K562 (cell line): ENCODE results near the gene PEPD. TPM values are rescaled to one million over a fixed set of nuclear protein-coding genes. Genes with fewer than 3 reads are reported as not detected.

Experiments used
- ATAC-seq: fragments of 200-7000 bp; cut with Tn5 transposase; 3 replicates; pipeline ENCODE4 v1.9.1; 2020; ENCODE audit warnings: moderate library complexity
- BruUV-seq: library from RNA; stranded (reverse); fragments of 400-500 nt; replicated peaks from 2 replicates; lab custom pipeline; 2021; lab: Mats Ljungman, UMichigan
- CTCF ChIA-PET: fragments of 300-600 bp; formaldehyde crosslinking; extraction: SDS; loops from one replicate; lab custom pipeline; 2021; ENCODE audit warnings: low intra/inter-chr PET ratio; lab: Yijun Ruan, JAX
- POLR2A ChIA-PET: fragments of 300-600, 350-650 bp; sonication (Branson Sonifier 250); formaldehyde crosslinking; extraction: SDS; loops from one replicate; lab custom pipeline; 2021; ENCODE audit warnings: antibody characterized with exemption, inconsistent platforms; lab: Yijun Ruan, JAX
- DNase-seq, 4 experiments: peaks; one replicate each; pipeline versions ENCODE4 v3.0.0 to v3.0.0-alpha.2; 2011 to 2018; ENCODE audit warnings: low spot score in 3 of 4, mixed read lengths in 3 of 4; ENCODE audit errors: extremely low read depth in 1 of 4
- FAIRE-seq: peaks from 2 replicates; lab custom pipeline; 2011; peaks lifted over from hg19 to GRCh38; lab: Jason Lieb, UNC
- H2AFZ ChIP-seq: 2 replicates; pipeline ENCODE4 v1.6.0; 2011; ENCODE audit warnings: low read depth, low read length, control low read depth, inconsistent platforms
- H3K27ac ChIP-seq: fragments of 200-600 bp; 3 replicates; pipeline ENCODE4 v1.8.0; 2011; ENCODE audit warnings: low read depth, mild to moderate bottlenecking, control low read depth, inconsistent platforms, low read length, moderate library complexity, mixed read lengths; ENCODE audit errors: extremely low read depth
- H3K27me3 ChIP-seq, 2 experiments: fragments of 300-600 bp in 1 of 2; 2 replicates in 1 of 2; 3 replicates in 1 of 2; pipeline versions ENCODE4 v1.6.0 to v1.8.0; 2011; ENCODE audit warnings: inconsistent platforms in 2 of 2, low read length in 2 of 2, mild to moderate bottlenecking in 1 of 2, mixed read lengths in 1 of 2, moderate library complexity in 1 of 2; ENCODE audit not compliant: control insufficient read depth in 2 of 2, insufficient read depth in 2 of 2
- H3K36me3 ChIP-seq: fragments of 300-600 bp; 3 replicates; pipeline ENCODE4 v1.8.0; 2011; ENCODE audit warnings: mild to moderate bottlenecking, low read length, inconsistent platforms; ENCODE audit not compliant: control insufficient read depth, insufficient read depth
- H3K4me1 ChIP-seq, 2 experiments: fragments of 200-600 bp in 1 of 2; replicated peaks in 1 of 2; 2 replicates in 1 of 2; 3 replicates in 1 of 2; pipeline versions ENCODE4 v1.5.1 to v1.8.0; 2011; ENCODE audit warnings: inconsistent platforms in 2 of 2, low read length in 2 of 2, mild to moderate bottlenecking in 1 of 2, mixed read lengths in 1 of 2, moderate library complexity in 1 of 2; ENCODE audit not compliant: control insufficient read depth in 2 of 2, insufficient read depth in 2 of 2
- H3K4me2 ChIP-seq: 2 replicates; pipeline ENCODE4 v1.6.1; 2011; ENCODE audit warnings: low read length, control low read depth, inconsistent platforms, mixed read lengths; ENCODE audit not compliant: insufficient read depth
- H3K4me3 ChIP-seq: fragments of 200-600 bp; sonication (generic), shearing (Covaris generic); 2 replicates; pipeline ENCODE4 v1.5.1; 2016; ENCODE audit warnings: control low read depth, inconsistent platforms
- H3K79me2 ChIP-seq: fragments of 200-600 bp; 3 replicates; pipeline ENCODE4 v1.8.0; 2011; ENCODE audit warnings: low read length, inconsistent platforms; ENCODE audit not compliant: control insufficient read depth, insufficient read depth
- H3K9ac ChIP-seq, 2 experiments: 2 replicates each; pipeline versions ENCODE4 v1.6.0 to v1.6.1; 2011; ENCODE audit warnings: low read depth in 2 of 2, low read length in 2 of 2, control low read depth in 1 of 2, inconsistent platforms in 1 of 2, mild to moderate bottlenecking in 1 of 2, mixed read lengths in 1 of 2; ENCODE audit not compliant: insufficient read depth in 1 of 2
- H3K9me1 ChIP-seq: one replicate; pipeline ENCODE4 v1.6.0; 2011; ENCODE audit warnings: inconsistent platforms, mild to moderate bottlenecking, low read length, moderate library complexity; ENCODE audit not compliant: control insufficient read depth, insufficient read depth
- H3K9me3 ChIP-seq: replicated peaks from 2 replicates; pipeline ENCODE4 v1.5.1; 2011; ENCODE audit warnings: low read depth, low read length, inconsistent platforms; ENCODE audit not compliant: control insufficient read depth, insufficient read depth
- H4K20me1 ChIP-seq: replicated peaks from 2 replicates; pipeline ENCODE4 v1.6.1; 2011; ENCODE audit warnings: low read length, inconsistent platforms, mixed read lengths; ENCODE audit not compliant: control insufficient read depth, insufficient read depth
- AFF1 ChIP-seq, 2 experiments: fragments of 450-650 bp; IDR thresholded peaks; 2 replicates each; pipeline ENCODE4 v1.6.1; 2018; ENCODE audit warnings: mild to moderate bottlenecking in 2 of 2, low read depth in 1 of 2; ENCODE audit not compliant: partially characterized antibody in 2 of 2
- HBP1 ChIP-seq: fragments of 450-650 bp; formaldehyde crosslinking; IDR thresholded peaks from 2 replicates; pipeline ENCODE4 v1.4.0; 2022; ENCODE audit warnings: missing genetic modification characterization
- POLR2H ChIP-seq: IDR thresholded peaks from 2 replicates; pipeline ENCODE4 v1.6.1; 2016; ENCODE audit warnings: missing genetic modification characterization, low read depth, mild to moderate bottlenecking, control low read depth, missing compliant biosample characterization, moderate library complexity
- STAT5A ChIP-seq: IDR thresholded peaks from 2 replicates; pipeline ENCODE4 v1.6.1; 2012; ENCODE audit warnings: low read length, inconsistent platforms, borderline replicate concordance
- YBX1 ChIP-seq: fragments of 450-650 bp; IDR thresholded peaks from 2 replicates; pipeline ENCODE4 v1.7.1; 2016; ENCODE audit warnings: mild to moderate bottlenecking
- WGBS: fragments of 100-300 bp; shearing (Covaris generic); methylation state at CpG from one replicate; pipeline ENCODE4 v1.1.6; 2016; ENCODE audit warnings: low coverage, mixed read lengths; ENCODE audit not compliant: insufficient coverage; ENCODE audit errors: missing lambda C conversion rate; 5-methylcytosine and 5-hydroxymethylcytosine counted together
- in situ Hi-C: fragments of 300-500 bp; cut with MboI; formaldehyde crosslinking; loops from 4 replicates; pipeline ENCODE4 v1.15.0; 2018; ENCODE audit warnings: inconsistent platforms, mixed read lengths
- intact Hi-C: fragments of 100-400 bp; cut with micrococcal nuclease; formaldehyde crosslinking; loops from 2 replicates; pipeline ENCODE4 v1.14.2; 2022
- polyA plus RNA-seq, 8 experiments: library from polyadenylated mRNA; depleted of rRNA in 4 of 8; stranded (reverse) in 5 of 8; unstranded in 3 of 8; fragments of >200 nt; fragmentation: Nextera tagmentation in 2 of 8; fragmentation: Illumina TruSeq in 1 of 8; extraction: Ambion mirVana in 2 of 8; extraction: Trizol in 1 of 8; gene quantifications; 2 replicates each; pipeline versions ENCODE4 v1.2.1 to v1.2.3, GENCODE V29; 2011 to 2014; ENCODE audit warnings: inconsistent platforms in 1 of 8, missing spikeins in 1 of 8
- total RNA-seq, 7 experiments: library from RNA; depleted of rRNA in 6 of 7; stranded (reverse); fragments of >200 nt in 6 of 7; fragmentation: Illumina TruSeq in 2 of 7; extraction: Trizol in 2 of 7; gene quantifications; 2 replicates each; pipeline versions ENCODE4 v1.2.1 to v1.2.3, GENCODE V29; 2011 to 2021; ENCODE audit warnings: low replicate concordance in 1 of 7

The PEPD gene
- total and polyA plus RNA-seq, 9 of the 15 experiments (the other 6 are each of a cell fraction or from before 2014, with no cell fraction given): 1.3 to 19.2 (median 16.0) TPM

DNA sequence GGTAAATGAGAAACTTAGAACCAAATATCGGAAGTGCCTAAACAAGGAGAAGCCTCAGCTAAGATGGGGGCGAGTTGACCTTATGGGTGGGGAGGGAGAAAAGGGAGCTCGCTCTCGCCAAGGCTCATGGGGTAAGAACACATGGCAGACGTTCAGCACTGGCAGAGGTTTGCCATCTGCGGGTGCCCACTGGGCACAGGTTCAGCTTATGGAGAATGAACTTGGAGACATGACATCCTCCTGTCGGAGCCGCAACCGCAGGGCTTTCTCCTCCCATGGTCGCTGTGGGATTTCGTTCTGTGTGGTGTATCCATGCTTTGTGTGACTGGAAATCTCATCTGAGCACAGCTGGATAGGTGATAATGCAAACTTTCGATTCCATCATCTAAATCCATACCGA is 36.1 kb upstream of the PEPD start:
- no peak overlapping the region for H2AFZ ChIP-seq
- no peak overlapping the region for H3K27ac ChIP-seq
- H4K20me1 ChIP-seq: peaks cover 5% of the 10 kb centered on the region; the same call in 1 of the 2 replicates
- H3K9ac ChIP-seq: no peak overlapping the region
- intact Hi-C loops (no loop called here), in situ Hi-C loops (no loop called here)
- BruUV-seq: no TSS peak
- peaks cover 0 to 43% of the 10 kb centered on the region in 2 experiments; a peak in 3 of 5 replicates for H3K27me3 ChIP-seq
- H3K9me1 ChIP-seq: no peaks in the 10 kb centered on the region
- POLR2A ChIA-PET: interaction anchor here (0.6 to 1.0 kb wide), 2 partner anchors 10 to 400 kb away, joined by 3 read pairs; no protein-coding TSS in a partner anchor
- 0% methylated on average over 12 of the region's 13 CpGs for WGBS
- ATAC-seq (no peak), FAIRE-seq (no peak), DNase-seq (no peak)
- TF ChIP-seq AFF1 (IDR thresholded peaks at IDR 0.05; ENCODE audit: low read depth in 1 of 2, partially characterized antibody in 2 of 2): no peak
- TF ChIP-seq YBX1: no peak
- TF ChIP-seq STAT5A: no peak
- no peak for TF ChIP-seq HBP1
- TF ChIP-seq POLR2H (tag): no peak
- H3K4me2 ChIP-seq: no peak overlapping the region
- H3K36me3 ChIP-seq: no peaks in the 10 kb centered on the region
- no peaks in the 10 kb centered on the region for H3K79me2 ChIP-seq
- H3K4me1 ChIP-seq: no peaks in the 10 kb centered on the region
- no peaks in the 10 kb centered on the region for H3K9me3 ChIP-seq
- CTCF ChIA-PET: no interaction called here
- no peak overlapping the region for H3K4me3 ChIP-seq
